Measurements from ENCODE around the gene PIGC. TPM values are rescaled to one million over a fixed set of nuclear protein-coding genes. Genes with fewer than 3 reads are reported as not detected.

Gene PIGC
- total RNA-seq, 1 donor = 22.4 TPM

DNA sequence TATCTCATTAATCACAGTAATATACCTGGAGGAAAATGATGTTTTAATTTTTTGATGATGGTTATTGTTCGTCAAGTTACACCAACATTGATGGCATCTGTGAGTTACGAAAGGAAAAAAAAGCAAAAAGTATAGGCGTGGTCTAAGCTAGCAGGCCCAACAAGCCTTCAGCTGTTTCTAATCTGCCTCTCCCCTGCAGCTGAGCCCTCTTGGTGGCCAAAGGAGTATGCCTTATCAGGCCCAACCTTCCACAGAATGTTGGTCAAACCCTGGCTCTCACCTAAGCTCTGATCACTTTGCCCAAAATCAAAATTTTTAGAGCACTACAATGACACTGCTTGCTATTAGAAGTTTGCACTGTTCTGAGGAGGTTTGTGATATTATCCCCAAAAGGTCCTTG is 18.5 kb downstream of the PIGC start:
- Histone ChIP-seq H3K4me3 (ENCODE audit: insufficient read depth, low read length) (no peak overlapping the region), H3K36me3 (ENCODE audit: insufficient read depth, low read length) (no peaks in the 10 kb centered on the region), H3K9me3 (ENCODE audit: low read depth, low read length) (no peaks in the 10 kb centered on the region), H3K4me2 (ENCODE audit: insufficient read depth, low read length) (no peak overlapping the region), H3K79me2 (ENCODE audit: insufficient read depth, low read length) (no peaks in the 10 kb centered on the region), H3K27ac (ENCODE audit: low read depth, low read length) (no peak overlapping the region), H3K27me3 (ENCODE audit: insufficient read depth, low read length) (no peaks in the 10 kb centered on the region), H3K4me1 (ENCODE audit: insufficient read depth, low read length) (no peaks in the 10 kb centered on the region), H4K20me1 (ENCODE audit: insufficient read depth, low read length) (no peaks in the 10 kb centered on the region), H2AFZ (ENCODE audit: low read length) (no peak overlapping the region)
- no peak for DNase-seq (ENCODE audit: insufficient read length, low spot score, missing footprints)
- TF ChIP-seq, protein P1, sequence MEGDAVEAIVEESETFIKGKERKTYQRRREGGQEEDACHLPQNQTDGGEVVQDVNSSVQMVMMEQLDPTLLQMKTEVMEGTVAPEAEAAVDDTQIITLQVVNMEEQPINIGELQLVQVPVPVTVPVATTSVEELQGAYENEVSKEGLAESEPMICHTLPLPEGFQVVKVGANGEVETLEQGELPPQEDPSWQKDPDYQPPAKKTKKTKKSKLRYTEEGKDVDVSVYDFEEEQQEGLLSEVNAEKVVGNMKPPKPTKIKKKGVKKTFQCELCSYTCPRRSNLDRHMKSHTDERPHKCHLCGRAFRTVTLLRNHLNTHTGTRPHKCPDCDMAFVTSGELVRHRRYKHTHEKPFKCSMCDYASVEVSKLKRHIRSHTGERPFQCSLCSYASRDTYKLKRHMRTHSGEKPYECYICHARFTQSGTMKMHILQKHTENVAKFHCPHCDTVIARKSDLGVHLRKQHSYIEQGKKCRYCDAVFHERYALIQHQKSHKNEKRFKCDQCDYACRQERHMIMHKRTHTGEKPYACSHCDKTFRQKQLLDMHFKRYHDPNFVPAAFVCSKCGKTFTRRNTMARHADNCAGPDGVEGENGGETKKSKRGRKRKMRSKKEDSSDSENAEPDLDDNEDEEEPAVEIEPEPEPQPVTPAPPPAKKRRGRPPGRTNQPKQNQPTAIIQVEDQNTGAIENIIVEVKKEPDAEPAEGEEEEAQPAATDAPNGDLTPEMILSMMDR (IDR thresholded peaks at IDR 0.05; ENCODE audit: extremely low read depth, low read depth, low read length) = no peak

DNA sequence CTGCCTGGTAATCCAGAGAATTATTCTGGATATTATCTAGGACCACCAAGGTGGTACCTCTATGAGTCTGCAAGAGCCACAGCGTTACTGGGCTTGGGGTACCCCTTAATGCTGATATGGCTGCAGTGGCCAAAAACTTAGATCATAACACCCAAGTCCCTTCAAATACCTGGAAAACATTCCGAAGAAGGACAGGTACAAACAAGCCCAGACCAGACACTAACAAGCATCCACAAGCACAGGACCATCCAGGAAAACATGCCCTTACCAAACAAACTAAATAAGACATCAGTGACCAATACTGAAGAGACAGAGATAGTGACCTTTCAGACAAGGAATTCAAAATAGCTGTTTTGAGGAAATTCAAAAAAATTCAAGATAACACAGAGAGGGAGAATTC is 20.5 kb downstream of the PIGC start:
- DNase-seq (ENCODE audit: insufficient read length, low spot score, missing footprints) = no peak
- Histone ChIP-seq H3K79me2 (ENCODE audit: insufficient read depth, low read length) (no peaks in the 10 kb centered on the region), H3K27ac (ENCODE audit: low read depth, low read length) (no peak overlapping the region), H3K36me3 (ENCODE audit: insufficient read depth, low read length) (no peaks in the 10 kb centered on the region), H3K9me3 (ENCODE audit: low read depth, low read length) (no peaks in the 10 kb centered on the region), H3K27me3 (ENCODE audit: insufficient read depth, low read length) (no peaks in the 10 kb centered on the region), H3K4me2 (ENCODE audit: insufficient read depth, low read length) (no peak overlapping the region), H3K4me3 (ENCODE audit: insufficient read depth, low read length) (no peak overlapping the region), H4K20me1 (ENCODE audit: insufficient read depth, low read length) (no peaks in the 10 kb centered on the region), H3K4me1 (ENCODE audit: insufficient read depth, low read length) (no peaks in the 10 kb centered on the region), H2AFZ (ENCODE audit: low read length) (no peak overlapping the region)
- TF ChIP-seq, protein P1 (IDR thresholded peaks at IDR 0.05; ENCODE audit: extremely low read depth, low read depth, low read length) = no peak

DNA sequence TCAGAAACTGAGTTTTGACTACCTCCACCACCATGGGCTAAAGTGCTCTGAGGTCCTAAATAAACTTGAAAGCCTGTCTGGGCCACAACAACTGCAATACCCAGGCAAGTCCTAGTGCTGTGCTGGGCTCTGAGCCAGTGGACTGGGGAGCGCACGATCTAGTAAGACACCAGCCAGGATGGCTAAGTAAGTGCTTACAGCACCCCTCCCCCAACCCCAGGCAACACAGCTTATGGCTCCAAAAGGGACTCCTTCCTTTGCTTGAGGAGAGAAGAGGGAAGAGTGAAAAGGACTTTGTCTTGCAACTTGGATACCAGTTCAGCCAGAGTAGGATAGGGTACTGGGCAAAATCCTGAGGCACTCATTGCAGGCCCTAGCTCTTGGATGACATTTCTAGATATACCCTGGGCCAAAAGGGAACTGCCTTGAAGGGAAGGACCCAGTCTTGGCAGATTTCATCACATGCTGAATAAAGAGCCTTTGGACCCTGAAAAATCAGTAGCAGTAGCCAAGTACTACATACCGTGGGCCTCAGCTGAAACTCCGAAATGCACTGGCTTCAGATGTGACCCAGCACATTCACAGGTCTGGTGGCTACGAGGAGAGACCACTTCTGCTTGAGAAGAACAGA is 21.8 kb downstream of the PIGC start:
- Histone ChIP-seq H3K9me3 (ENCODE audit: low read depth, low read length) (no peaks in the 10 kb centered on the region), H3K27ac (ENCODE audit: low read depth, low read length) (no peak overlapping the region), H3K36me3 (ENCODE audit: insufficient read depth, low read length) (no peaks in the 10 kb centered on the region), H2AFZ (ENCODE audit: low read length) (no peak overlapping the region), H3K27me3 (ENCODE audit: insufficient read depth, low read length) (no peaks in the 10 kb centered on the region), H3K4me2 (ENCODE audit: insufficient read depth, low read length) (no peak overlapping the region), H4K20me1 (ENCODE audit: insufficient read depth, low read length) (no peaks in the 10 kb centered on the region), H3K4me3 (ENCODE audit: insufficient read depth, low read length) (no peak overlapping the region), H3K4me1 (ENCODE audit: insufficient read depth, low read length) (no peaks in the 10 kb centered on the region), H3K79me2 (ENCODE audit: insufficient read depth, low read length) (no peaks in the 10 kb centered on the region)
- DNase-seq (ENCODE audit: insufficient read length, low spot score, missing footprints) = no peak
- TF ChIP-seq, protein P1 (IDR thresholded peaks at IDR 0.05; ENCODE audit: extremely low read depth, low read depth, low read length) = no peak

DNA sequence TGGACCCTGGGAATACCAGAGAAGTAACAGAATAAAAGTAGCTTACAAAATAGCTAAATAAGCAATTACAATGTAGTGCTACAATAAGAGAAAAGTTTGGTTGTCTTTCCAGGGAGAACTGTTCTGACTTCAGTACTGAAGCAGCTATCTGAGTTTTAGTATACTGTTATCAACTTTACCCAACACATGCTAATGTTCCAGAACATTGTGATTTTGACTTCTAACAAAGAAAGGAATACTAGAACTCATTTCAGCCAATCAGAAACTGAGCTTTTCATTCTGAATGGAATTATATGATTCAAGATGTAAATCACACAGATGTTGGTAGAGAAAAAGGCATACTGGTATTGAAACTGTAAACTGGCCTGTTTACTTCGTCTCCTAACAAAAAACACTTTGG is 23.5 kb downstream of the PIGC start, which contains the start of gene C1orf105:
C1orf105 (plus strand) TSS at position 301 of the 400 bp plus-strand sequence. CDS start 201 bp downstream, outside the sequence.
- no peak within 1 kb of the TSS for H2AFZ ChIP-seq (ENCODE audit: low read length)
- no peaks in the 10 kb centered on the region for H3K36me3 ChIP-seq (ENCODE audit: insufficient read depth, low read length)
- no peak for DNase-seq (ENCODE audit: insufficient read length, low spot score, missing footprints)
- H3K4me3 ChIP-seq (ENCODE audit: insufficient read depth, low read length) = no peak within 1 kb of the TSS
- no peaks in the 10 kb centered on the region for H3K79me2 ChIP-seq (ENCODE audit: insufficient read depth, low read length)
- no peaks in the 10 kb centered on the region for H3K9me3 ChIP-seq (ENCODE audit: low read depth, low read length)
- H3K4me1 ChIP-seq (ENCODE audit: insufficient read depth, low read length) = no peaks in the 10 kb centered on the region
- TF ChIP-seq, protein P1 (IDR thresholded peaks at IDR 0.05; ENCODE audit: extremely low read depth, low read depth, low read length) = no peak
- H3K27ac ChIP-seq (ENCODE audit: low read depth, low read length) = no peak within 1 kb of the TSS
- no peaks in the 10 kb centered on the region for H3K27me3 ChIP-seq (ENCODE audit: insufficient read depth, low read length)
- H4K20me1 ChIP-seq (ENCODE audit: insufficient read depth, low read length) = no peaks in the 10 kb centered on the region
- no peak within 1 kb of the TSS for H3K4me2 ChIP-seq (ENCODE audit: insufficient read depth, low read length)
